Measurements from ENCODE around the gene GPR119.

DNA sequence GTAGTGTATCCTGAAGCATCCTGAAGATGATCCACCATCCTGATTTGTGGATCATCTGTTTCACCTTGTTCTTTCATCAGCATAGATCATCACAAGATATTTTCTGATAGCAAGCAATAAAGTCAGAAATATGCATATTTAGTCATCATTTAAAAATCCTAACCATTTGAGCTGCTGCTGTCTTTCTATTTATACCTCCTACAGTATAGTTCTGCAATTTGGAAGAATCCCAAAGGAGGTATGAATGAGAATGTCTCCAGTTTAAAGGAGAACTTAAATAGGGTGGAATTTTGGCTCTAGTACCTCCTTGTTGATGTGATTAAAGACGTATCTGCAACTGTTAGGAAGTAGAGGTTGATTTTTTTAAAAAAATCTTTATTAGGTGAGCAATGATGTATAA, 38.2 kb downstream of the GPR119 start:
- TF ChIP-seq POLR2A (IDR thresholded peaks at IDR 0.05) = no peak
- TF ChIP-seq, protein P1, sequence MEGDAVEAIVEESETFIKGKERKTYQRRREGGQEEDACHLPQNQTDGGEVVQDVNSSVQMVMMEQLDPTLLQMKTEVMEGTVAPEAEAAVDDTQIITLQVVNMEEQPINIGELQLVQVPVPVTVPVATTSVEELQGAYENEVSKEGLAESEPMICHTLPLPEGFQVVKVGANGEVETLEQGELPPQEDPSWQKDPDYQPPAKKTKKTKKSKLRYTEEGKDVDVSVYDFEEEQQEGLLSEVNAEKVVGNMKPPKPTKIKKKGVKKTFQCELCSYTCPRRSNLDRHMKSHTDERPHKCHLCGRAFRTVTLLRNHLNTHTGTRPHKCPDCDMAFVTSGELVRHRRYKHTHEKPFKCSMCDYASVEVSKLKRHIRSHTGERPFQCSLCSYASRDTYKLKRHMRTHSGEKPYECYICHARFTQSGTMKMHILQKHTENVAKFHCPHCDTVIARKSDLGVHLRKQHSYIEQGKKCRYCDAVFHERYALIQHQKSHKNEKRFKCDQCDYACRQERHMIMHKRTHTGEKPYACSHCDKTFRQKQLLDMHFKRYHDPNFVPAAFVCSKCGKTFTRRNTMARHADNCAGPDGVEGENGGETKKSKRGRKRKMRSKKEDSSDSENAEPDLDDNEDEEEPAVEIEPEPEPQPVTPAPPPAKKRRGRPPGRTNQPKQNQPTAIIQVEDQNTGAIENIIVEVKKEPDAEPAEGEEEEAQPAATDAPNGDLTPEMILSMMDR (IDR thresholded peaks at IDR 0.05) = no peak

All from testis (tissue), 2 donors.